OCI-LY7 (cell line): ENCODE measurements around the gene KLF13. TPM values are rescaled to one million over a fixed set of nuclear protein-coding genes. Genes with fewer than 3 reads are reported as not detected.
"Not testable (repeated sequence)": the region's sequence is repeated elsewhere in the genome, so short reads cannot be mapped to it uniquely, and the experiment has no call there.

Source experiments
- BruUV-seq: library from RNA; stranded (reverse); fragments of 400-500 nt; replicated peaks from 2 replicates; lab custom pipeline; 2021; lab: Mats Ljungman, UMichigan
- CTCF ChIA-PET: fragments of 300-600 bp; sonication (Branson Sonifier 250); formaldehyde crosslinking; loops from one replicate; lab custom pipeline; 2022; ENCODE audit warnings: antibody characterized with exemption; ENCODE audit not compliant: unreplicated experiment; lab: Charles Lee
- POLR2A ChIA-PET: fragments of 300-600 bp; sonication (Branson Sonifier 250); formaldehyde crosslinking; loops from one replicate; lab custom pipeline; 2022; ENCODE audit warnings: antibody characterized with exemption; lab: Charles Lee
- DNase-seq: peaks from one replicate; pipeline ENCODE4 v3.0.0-alpha.2; 2015; ENCODE audit warnings: low spot score
- H2AFZ ChIP-seq: fragments of 200-600 bp; sonication (generic), shearing (Covaris generic); 2 replicates; pipeline ENCODE4 v1.6.1; 2014; ENCODE audit warnings: mild to moderate bottlenecking, antibody characterized with exemption, low read length, moderate library complexity
- H3K27ac ChIP-seq: fragments of 200-600 bp; sonication (generic); 2 replicates; pipeline ENCODE4 v1.5.1; 2014; ENCODE audit warnings: mixed run types, low read depth, mild to moderate bottlenecking, moderate library complexity, low read length, inconsistent platforms; ENCODE audit not compliant: poor library complexity, severe bottlenecking
- H3K36me3 ChIP-seq: fragments of 200-600 bp; sonication (generic); 2 replicates; pipeline ENCODE4 v1.6.1; 2014; ENCODE audit warnings: mild to moderate bottlenecking, antibody characterized with exemption, low read length, moderate library complexity, mixed read lengths; ENCODE audit not compliant: insufficient read depth
- H3K4me1 ChIP-seq: fragments of 200-600 bp; sonication (generic); 2 replicates; pipeline ENCODE4 v1.5.1; 2014; ENCODE audit warnings: mild to moderate bottlenecking, low read length; ENCODE audit not compliant: insufficient read depth, poor library complexity, severe bottlenecking
- H3K4me2 ChIP-seq: fragments of 200-600 bp; sonication (generic); 2 replicates; pipeline ENCODE4 v1.6.1; 2014; ENCODE audit warnings: mild to moderate bottlenecking, low read length
- H3K4me3 ChIP-seq: fragments of 200-600 bp; sonication (generic); 2 replicates; pipeline ENCODE4 v1.5.1; 2014; ENCODE audit warnings: mild to moderate bottlenecking, low read depth, low read length; ENCODE audit not compliant: poor library complexity, severe bottlenecking
- H3K79me2 ChIP-seq: fragments of 200-600 bp; sonication (generic); 2 replicates; pipeline ENCODE4 v1.6.1; 2016; ENCODE audit warnings: low read depth, mild to moderate bottlenecking, low read length, moderate library complexity, mixed read lengths; ENCODE audit not compliant: insufficient read depth
- H3K9me2 ChIP-seq: fragments of 200-600 bp; sonication (generic); 2 replicates; pipeline ENCODE4 v1.6.1; 2016; ENCODE audit warnings: mild to moderate bottlenecking, low read length, mixed read lengths; ENCODE audit not compliant: insufficient read depth
- H3K9me3 ChIP-seq: fragments of 200-600 bp; sonication (generic); 2 replicates; pipeline ENCODE4 v1.6.1; 2014; ENCODE audit warnings: mild to moderate bottlenecking, mixed run types, low read length, mixed read lengths
- H4K20me1 ChIP-seq: fragments of 200-600 bp; sonication (generic); 2 replicates; pipeline ENCODE4 v1.6.1; 2014; ENCODE audit warnings: mild to moderate bottlenecking, antibody characterized with exemption, low read length, moderate library complexity, mixed read lengths; ENCODE audit not compliant: insufficient read depth
- CTCF ChIP-seq: fragments of 200-600 bp; sonication (generic); conservative IDR thresholded peaks from 2 replicates; pipeline ENCODE4 v1.5.1; 2014; ENCODE audit warnings: mild to moderate bottlenecking, antibody characterized with exemption, low read length, moderate library complexity, mixed read lengths
- EZH2phosphoT487 ChIP-seq: fragments of 200-600 bp; sonication (generic); IDR thresholded peaks from 2 replicates; pipeline ENCODE4 v1.6.1; 2018; ENCODE audit warnings: low read depth, borderline replicate concordance, mild to moderate bottlenecking, mixed run types, antibody characterized with exemption, low read length, moderate library complexity, mixed read lengths
- intact Hi-C: fragments of 100-400 bp; cut with micrococcal nuclease; formaldehyde crosslinking; loops from one replicate; pipeline ENCODE4 v1.10.0; 2022; ENCODE audit not compliant: unreplicated experiment
- total RNA-seq, 2 experiments: library from RNA; depleted of rRNA in 1 of 2; stranded (reverse); fragments of >200 nt in 1 of 2; shearing (Covaris generic) in 1 of 2; gene quantifications; 2 replicates each; pipeline ENCODE4 v1.2.3, GENCODE V29; 2014 to 2022

The KLF13 gene
- total RNA-seq, 2 experiments from 2014 or later = 63.2 to 64.6 TPM

- Histone ChIP-seq H3K4me3 (peak overlapping the region; percentile 49), H3K4me2 (peak overlapping the region; percentile 67), H4K20me1 (no peaks in the 10 kb centered on the region), H3K79me2 (peaks cover 100% of the 10 kb centered on the region), H3K9me2 (no peaks in the 10 kb centered on the region), H3K36me3 (peaks cover 52% of the 10 kb centered on the region), H3K9me3 (no peaks in the 10 kb centered on the region), H3K27ac (peak overlapping the region; percentile 78), H3K4me1 (peaks cover 97% of the 10 kb centered on the region), H2AFZ (no peak overlapping the region)
- BruUV-seq = no TSS peak
- TF ChIP-seq EZH2phosphoT487 (no peak), CTCF (peak; percentile 58)
- ChIA-PET CTCF (interaction anchor here (0.6 to 0.9 kb wide), 3 partner anchors 11 to 86 kb away, joined by 3 read pairs; no protein-coding TSS in a partner anchor), POLR2A (interaction anchor here (0.6 to 1.6 kb wide), 4 partner anchors 11 to 143 kb away, joined by 3 to 6 read pairs (median 4); no protein-coding TSS in a partner anchor)
- peak; percentile 71 for DNase-seq
- intact Hi-C loops = loop anchor here (2.0 kb wide), 1 partner anchor 138 kb away; no protein-coding TSS in a partner anchor
Observed at GRCh38 chr15:31352911-31353811, 26.5 kb downstream of the KLF13 start.

GRCh38 chr15:31353931-31354330 lies 27.3 kb downstream of the KLF13 start:
- H3K36me3 ChIP-seq = peaks cover 52% of the 10 kb centered on the region
- CTCF ChIA-PET = interaction anchor here (0.6 to 0.9 kb wide), 3 partner anchors 11 to 87 kb away, joined by 3 read pairs; no protein-coding TSS in a partner anchor
- TF ChIP-seq CTCF (no peak), EZH2phosphoT487 (no peak)
- POLR2A ChIA-PET = interaction anchor here (0.6 to 1.6 kb wide), 4 partner anchors 12 to 144 kb away, joined by 3 to 6 read pairs (median 4); no protein-coding TSS in a partner anchor
- H3K27ac ChIP-seq = peak overlapping the region; percentile 78
- H3K4me1 ChIP-seq = peaks cover 97% of the 10 kb centered on the region
- H2AFZ ChIP-seq = no peak overlapping the region
- H3K4me2 ChIP-seq = peak overlapping the region; percentile 67
- H3K9me2 ChIP-seq = no peaks in the 10 kb centered on the region
- peaks cover 100% of the 10 kb centered on the region for H3K79me2 ChIP-seq
- H3K9me3 ChIP-seq = no peaks in the 10 kb centered on the region
- DNase-seq = no peak
- no TSS peak for BruUV-seq
- peak overlapping the region; percentile 49 for H3K4me3 ChIP-seq
- H4K20me1 ChIP-seq = no peaks in the 10 kb centered on the region
- intact Hi-C loops = loop anchor here (2.0 kb wide), 1 partner anchor 139 kb away; no protein-coding TSS in a partner anchor

- Histone ChIP-seq H3K79me2 (peaks cover 98% of the 10 kb centered on the region), H3K27ac (peak overlapping the region; percentile 98), H3K4me2 (peak overlapping the region; percentile 97), H3K4me1 (peaks cover 99% of the 10 kb centered on the region), H3K4me3 (peak overlapping the region; percentile 35), H3K36me3 (peaks cover 42% of the 10 kb centered on the region)
- H3K9me3 ChIP-seq, H4K20me1 ChIP-seq, H3K9me2 ChIP-seq, H2AFZ ChIP-seq, intact Hi-C loops, CTCF ChIA-PET, DNase-seq, BruUV-seq: not testable (repeated sequence)
- POLR2A ChIA-PET = interaction anchor here (1.2 to 1.4 kb wide), 2 partner anchors 23 to 46 kb away, joined by 3 to 4 read pairs; no protein-coding TSS in a partner anchor
Observed at GRCh38 chr15:31356097-31356496, 29.5 kb downstream of the KLF13 start.
